Measurements from ENCODE around the gene PRM2. TPM values are rescaled to one million over a fixed set of nuclear protein-coding genes. Genes with fewer than 3 reads are reported as not detected.

The PRM2 gene
- total and polyA plus RNA-seq, 2 of the 8 experiments (the other 6 are each of a cell fraction or from before 2014, with no cell fraction given): not detected

GRCh38 chr16:11257131-11257938 lies 18.9 kb downstream of the PRM2 start (continued):
- TF ChIP-seq ASH2L (IDR thresholded peaks at IDR 0.05; ENCODE audit: low read length): no peak
- TF ChIP-seq YY1 (IDR thresholded peaks at IDR 0.05; ENCODE audit: low read depth, low read length): peak; percentile 7; the same call in 1 of the 2 replicates
- peak; percentile 71; the same call in 1 of the 2 replicates for TF ChIP-seq GABPA (IDR thresholded peaks at IDR 0.05; ENCODE audit: borderline replicate concordance, insufficient read depth, low read length)
- no peak for TF ChIP-seq JUN (IDR thresholded peaks at IDR 0.05; ENCODE audit: low read depth, low read length)
- TF ChIP-seq E2F6 (IDR thresholded peaks at IDR 0.05): peak; percentile 87
- no peak for TF ChIP-seq CTBP2 (IDR thresholded peaks at IDR 0.05; ENCODE audit: borderline replicate concordance, insufficient read depth, insufficient read length, low read length)
- no peak for TF ChIP-seq NANOG (IDR thresholded peaks at IDR 0.05; ENCODE audit: insufficient read depth, low read depth, low read length, poor library complexity, severe bottlenecking)
- TF ChIP-seq RXRA (IDR thresholded peaks at IDR 0.05; ENCODE audit: insufficient read depth, low read depth, low read length): no peak
- TF ChIP-seq TAF1 (IDR thresholded peaks at IDR 0.05; ENCODE audit: low read depth, low read length): no peak
- no peak for TF ChIP-seq ZNF274 (IDR thresholded peaks at IDR 0.05; ENCODE audit: borderline replicate concordance, extremely low read depth, low read length)
- no peak for TF ChIP-seq CHD1 (IDR thresholded peaks at IDR 0.05; ENCODE audit: low read depth, low read length)
- no peak for TF ChIP-seq KDM1A (IDR thresholded peaks at IDR 0.05; ENCODE audit: borderline replicate concordance, low read length)
- TF ChIP-seq CREB1 (IDR thresholded peaks at IDR 0.05): no peak
- no peak for TF ChIP-seq SIX5 (IDR thresholded peaks at IDR 0.05; ENCODE audit: low read depth, low read length)
- TF ChIP-seq PHF8 (conservative IDR thresholded peaks at IDR 0.05; ENCODE audit: low read depth, low read length): no peak
- no peak for TF ChIP-seq SP2 (IDR thresholded peaks at IDR 0.05; ENCODE audit: low read length)
- TF ChIP-seq SIN3A (conservative IDR thresholded peaks at IDR 0.05 in 1 of 2, IDR thresholded peaks at IDR 0.05 in 1 of 2; ENCODE audit: low read depth in 1 of 2, low read length in 2 of 2): peak; percentile 43 to 57; a peak in 1 of 4 replicates
- TF ChIP-seq CHD2 (IDR thresholded peaks at IDR 0.05; ENCODE audit: low read length): 0 out of 2 replicates have a peak, but pooled peaks have one; percentile 24
- TF ChIP-seq MAX (IDR thresholded peaks at IDR 0.05): peak; percentile 74
- peak; percentile 5 for TF ChIP-seq KDM4A (IDR thresholded peaks at IDR 0.05; ENCODE audit: low read depth, low read length, severe bottlenecking)
- TF ChIP-seq RAD21 (IDR thresholded peaks at IDR 0.05 in 1 of 2, conservative IDR thresholded peaks at IDR 0.05 in 1 of 2; ENCODE audit: low read depth in 2 of 2, low read length in 2 of 2): peak; percentile 77 to 82
- TF ChIP-seq POLR2A (IDR thresholded peaks at IDR 0.05; ENCODE audit: control extremely low read depth in 1 of 2, low read depth in 2 of 2, low read length in 2 of 2): no peak

Data from H1 (cell line).